GM19043 (cell line): ENCODE measurements around the gene SPRTN.
A peak's percentile ranks its signal among the peaks of the same experiment; 100 is the strongest.

Experiments used
- ATAC-seq: cut with Tn5 transposase; IDR thresholded peaks from one replicate; pipeline ENCODE4 v1.9.1; 2021; ENCODE audit warnings: low read depth; ENCODE audit not compliant: unreplicated experiment

Gene SPRTN

GRCh38 chr1:231338270-231339128 is at the start of gene SPRTN:
TSS of gene SPRTN (plus strand) at chr1:231338293. CDS start at chr1:231338384, 91 bp downstream.
- no peak for ATAC-seq

- no peak for ATAC-seq
Observed at GRCh38 chr1:231295938-231296337, 42.2 kb upstream of the SPRTN start.

- ATAC-seq: no peak
Observed at GRCh38 chr1:231301990-231302389, 36.1 kb upstream of the SPRTN start.

- no peak for ATAC-seq
Observed at GRCh38 chr1:231310391-231310934, 27.6 kb upstream of the SPRTN start.

GRCh38 chr1:231311720-231312431 is 26.2 kb upstream of the SPRTN start:
- no peak for ATAC-seq

GRCh38 chr1:231312432-231312788 is 25.7 kb upstream of the SPRTN start:
- no peak for ATAC-seq

GRCh38 chr1:231313661-231314060 is 24.4 kb upstream of the SPRTN start:
- no peak for ATAC-seq

- ATAC-seq: peak; percentile 88
Observed at GRCh38 chr1:231315887-231316286, 22.2 kb upstream of the SPRTN start.

GRCh38 chr1:231317306-231318014 is 20.6 kb upstream of the SPRTN start:
- no peak for ATAC-seq

GRCh38 chr1:231318015-231318355 is 20.1 kb upstream of the SPRTN start:
- no peak for ATAC-seq

GRCh38 chr1:231318568-231318967 is 19.5 kb upstream of the SPRTN start:
- ATAC-seq: no peak

- ATAC-seq: no peak
Observed at GRCh38 chr1:231319080-231319479, 19.0 kb upstream of the SPRTN start.

GRCh38 chr1:231322880-231323530 is 15.1 kb upstream of the SPRTN start:
- ATAC-seq: no peak

GRCh38 chr1:231324660-231325059 is 13.4 kb upstream of the SPRTN start:
- ATAC-seq: no peak

GRCh38 chr1:231326248-231326647 is 11.8 kb upstream of the SPRTN start:
- no peak for ATAC-seq

GRCh38 chr1:231327617-231328016 is 10.5 kb upstream of the SPRTN start:
- ATAC-seq: no peak

GRCh38 chr1:231329483-231329882 is 8.6 kb upstream of the SPRTN start:
- no peak for ATAC-seq

GRCh38 chr1:231332761-231333160 is 5.3 kb upstream of the SPRTN start:
- ATAC-seq: no peak

- ATAC-seq: peak; percentile 24
Observed at GRCh38 chr1:231334079-231334666, 3.9 kb upstream of the SPRTN start.

- ATAC-seq: no peak
Observed at GRCh38 chr1:231334952-231335351, 3.1 kb upstream of the SPRTN start.
